ENCODE data around the gene IL4. TPM values are rescaled to one million over a fixed set of nuclear protein-coding genes. Genes with fewer than 3 reads are reported as not detected.
A peak's percentile ranks its signal among the peaks of the same experiment; 100 is the strongest.

Gene IL4
- total and polyA plus RNA-seq, 9 of the 15 experiments (the other 6 are each of a cell fraction or from before 2014, with no cell fraction given), result 0.22 to 0.62 TPM; not detected in 7

GRCh38 chr5:132688536-132689339 is 14.9 kb downstream of the IL4 start (continued):
- TF ChIP-seq ZBTB43 (CRISPR knock-in tag; IDR thresholded peaks at IDR 0.05) (no peak), CBFA2T2 (conservative IDR thresholded peaks at IDR 0.05) (peak; percentile 34; the same call in 1 of the 2 replicates), NFATC3 (IDR thresholded peaks at IDR 0.05) (no peak), ZNF134 (CRISPR knock-in tag; conservative IDR thresholded peaks at IDR 0.05) (no peak), DPF2 (IDR thresholded peaks at IDR 0.05) (peak; percentile 38; the same call in 1 of the 2 replicates), ARID1B (IDR thresholded peaks at IDR 0.05) (peak; percentile 44; the same call in 1 of the 2 replicates), PYGO2 (tag; IDR thresholded peaks at IDR 0.05) (no peak), SNIP1 (IDR thresholded peaks at IDR 0.05; ENCODE audit: low read depth) (no peak), MCM7 (IDR thresholded peaks at IDR 0.05) (no peak), FOXM1 (IDR thresholded peaks at IDR 0.05; ENCODE audit: low read depth) (0 out of 2 replicates have a peak, but pooled peaks have one; percentile 31), FOXM1 (CRISPR knock-in tag; IDR thresholded peaks at IDR 0.05; ENCODE audit: low read depth) (no peak), HMG20B (CRISPR knock-in tag; IDR thresholded peaks at IDR 0.05) (no peak), TCF7L2 (IDR thresholded peaks at IDR 0.05; ENCODE audit: low read depth, low read length) (no peak)
- TF ChIP-seq, protein P1, sequence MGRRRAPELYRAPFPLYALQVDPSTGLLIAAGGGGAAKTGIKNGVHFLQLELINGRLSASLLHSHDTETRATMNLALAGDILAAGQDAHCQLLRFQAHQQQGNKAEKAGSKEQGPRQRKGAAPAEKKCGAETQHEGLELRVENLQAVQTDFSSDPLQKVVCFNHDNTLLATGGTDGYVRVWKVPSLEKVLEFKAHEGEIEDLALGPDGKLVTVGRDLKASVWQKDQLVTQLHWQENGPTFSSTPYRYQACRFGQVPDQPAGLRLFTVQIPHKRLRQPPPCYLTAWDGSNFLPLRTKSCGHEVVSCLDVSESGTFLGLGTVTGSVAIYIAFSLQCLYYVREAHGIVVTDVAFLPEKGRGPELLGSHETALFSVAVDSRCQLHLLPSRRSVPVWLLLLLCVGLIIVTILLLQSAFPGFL (CRISPR knock-in tag; IDR thresholded peaks at IDR 0.05), result no peak
- TF ChIP-seq, protein P2, sequence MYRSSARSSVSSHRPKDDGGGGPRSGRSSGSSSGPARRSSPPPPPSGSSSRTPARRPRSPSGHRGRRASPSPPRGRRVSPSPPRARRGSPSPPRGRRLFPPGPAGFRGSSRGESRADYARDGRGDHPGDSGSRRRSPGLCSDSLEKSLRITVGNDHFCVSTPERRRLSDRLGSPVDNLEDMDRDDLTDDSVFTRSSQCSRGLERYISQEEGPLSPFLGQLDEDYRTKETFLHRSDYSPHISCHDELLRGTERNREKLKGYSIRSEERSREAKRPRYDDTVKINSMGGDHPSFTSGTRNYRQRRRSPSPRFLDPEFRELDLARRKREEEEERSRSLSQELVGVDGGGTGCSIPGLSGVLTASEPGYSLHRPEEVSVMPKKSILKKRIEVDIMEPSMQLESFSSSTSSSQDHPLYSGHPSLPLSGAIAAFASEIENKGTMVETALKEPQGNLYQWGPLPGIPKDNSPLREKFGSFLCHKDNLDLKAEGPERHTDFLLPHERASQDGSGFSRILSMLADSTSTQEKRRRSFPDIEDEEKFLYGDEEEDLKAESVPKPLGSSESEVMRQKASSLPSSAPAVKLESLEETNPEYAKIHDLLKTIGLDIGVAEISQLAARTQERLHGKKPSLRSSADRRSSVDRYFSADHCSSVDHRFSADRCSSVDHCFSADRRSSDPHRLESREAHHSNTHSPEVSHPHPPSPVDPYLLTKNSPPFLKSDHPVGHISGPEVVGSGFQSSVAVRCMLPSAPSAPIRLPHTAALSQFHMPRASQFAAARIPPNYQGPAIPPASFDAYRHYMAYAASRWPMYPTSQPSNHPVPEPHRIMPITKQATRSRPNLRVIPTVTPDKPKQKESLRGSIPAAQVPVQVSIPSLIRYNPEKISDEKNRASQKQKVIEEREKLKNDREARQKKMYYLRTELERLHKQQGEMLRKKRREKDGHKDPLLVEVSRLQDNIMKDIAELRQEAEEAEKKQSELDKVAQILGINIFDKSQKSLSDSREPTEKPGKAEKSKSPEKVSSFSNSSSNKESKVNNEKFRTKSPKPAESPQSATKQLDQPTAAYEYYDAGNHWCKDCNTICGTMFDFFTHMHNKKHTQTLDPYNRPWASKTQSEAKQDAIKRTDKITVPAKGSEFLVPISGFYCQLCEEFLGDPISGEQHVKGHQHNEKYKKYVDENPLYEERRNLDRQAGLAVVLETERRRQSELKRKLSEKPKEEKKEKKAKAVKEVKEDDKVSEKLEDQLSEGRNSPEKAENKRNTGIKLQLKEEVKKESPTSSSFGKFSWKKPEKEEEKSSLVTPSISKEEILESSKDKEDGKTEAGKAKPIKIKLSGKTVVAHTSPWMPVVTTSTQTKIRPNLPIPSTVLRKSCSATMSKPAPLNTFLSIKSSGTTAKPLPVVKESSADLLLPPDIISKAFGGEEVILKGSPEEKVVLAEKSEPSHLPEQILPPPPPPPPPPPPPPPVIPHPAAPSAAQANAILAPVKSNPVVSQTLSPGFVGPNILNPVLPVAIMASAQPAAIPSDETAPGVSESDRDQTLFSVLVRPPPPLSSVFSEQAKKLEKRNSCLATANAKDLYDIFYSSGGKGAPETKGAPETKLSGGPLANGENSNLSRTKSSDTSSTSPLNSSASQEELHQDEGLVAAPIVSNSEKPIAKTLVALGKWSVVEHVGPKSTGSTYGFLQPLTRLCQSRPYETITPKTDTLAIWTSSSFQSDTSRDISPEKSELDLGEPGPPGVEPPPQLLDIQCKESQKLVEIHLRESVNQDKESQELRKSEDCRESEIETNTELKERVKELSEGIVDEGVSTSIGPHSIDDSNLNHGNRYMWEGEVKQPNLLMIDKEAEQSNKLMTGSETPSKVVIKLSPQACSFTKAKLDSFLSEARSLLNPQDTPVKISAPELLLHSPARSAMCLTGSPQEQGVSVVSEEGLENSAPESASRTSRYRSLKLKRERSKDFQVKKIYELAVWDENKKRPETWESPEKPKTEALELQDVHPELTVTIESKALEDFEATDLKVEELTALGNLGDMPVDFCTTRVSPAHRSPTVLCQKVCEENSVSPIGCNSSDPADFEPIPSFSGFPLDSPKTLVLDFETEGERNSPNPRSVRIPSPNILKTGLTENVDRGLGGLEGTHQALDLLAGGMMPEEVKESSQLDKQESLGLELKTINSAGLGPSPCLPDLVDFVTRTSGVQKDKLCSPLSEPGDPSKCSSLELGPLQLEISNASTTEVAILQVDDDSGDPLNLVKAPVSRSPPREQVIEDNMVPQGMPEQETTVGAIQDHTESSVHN (IDR thresholded peaks at IDR 0.05; ENCODE audit: borderline replicate concordance in 1 of 2, low read depth in 1 of 2), result no peak

All from K562 (cell line).